ENCODE data around the gene RAB33B. TPM values are rescaled to one million over a fixed set of nuclear protein-coding genes. Genes with fewer than 3 reads are reported as not detected.

The RAB33B gene
- total RNA-seq: 14.9 and 16.4 TPM in 2 replicates

GRCh38 chr4:139454111-139455045, at the start of gene RAB33B:
Gene RAB33B, plus strand, starts transcription at chr4:139454121. Its CDS starts 75 bp downstream, at chr4:139454196.

Other genes starting within 250 kb of the RAB33B start
- 24.0 and 43.3 TPM in 2 replicates for gene MGARP, start 173.9 kb upstream of the RAB33B start, total RNA-seq
- gene NAA15, start 152.6 kb upstream of the RAB33B start, total RNA-seq: 26.6 and 27.7 TPM in 2 replicates
- gene NDUFC1, start 151.6 kb upstream of the RAB33B start, total RNA-seq: 32.5 and 37.9 TPM in 2 replicates
- 89.5 and 121 TPM in 2 replicates for gene SETD7, start 102.1 kb downstream of the RAB33B start, total RNA-seq
- 5.2 and 12.1 TPM in 2 replicates for gene MGST2, start 211.7 kb downstream of the RAB33B start, total RNA-seq

Measured in smooth muscle cell of the pulmonary artery (primary cell).